GM19463 (cell line): ENCODE measurements around the gene MRPS11.
"Not testable (repeated sequence)": the region's sequence is repeated elsewhere in the genome, so short reads cannot be mapped to it uniquely, and the experiment has no call there.

Experiments
- ATAC-seq: cut with Tn5 transposase; IDR thresholded peaks from one replicate; pipeline ENCODE4 v1.9.1; 2021; ENCODE audit warnings: mild to moderate bottlenecking, moderate library complexity; ENCODE audit not compliant: unreplicated experiment

The MRPS11 gene

DNA sequence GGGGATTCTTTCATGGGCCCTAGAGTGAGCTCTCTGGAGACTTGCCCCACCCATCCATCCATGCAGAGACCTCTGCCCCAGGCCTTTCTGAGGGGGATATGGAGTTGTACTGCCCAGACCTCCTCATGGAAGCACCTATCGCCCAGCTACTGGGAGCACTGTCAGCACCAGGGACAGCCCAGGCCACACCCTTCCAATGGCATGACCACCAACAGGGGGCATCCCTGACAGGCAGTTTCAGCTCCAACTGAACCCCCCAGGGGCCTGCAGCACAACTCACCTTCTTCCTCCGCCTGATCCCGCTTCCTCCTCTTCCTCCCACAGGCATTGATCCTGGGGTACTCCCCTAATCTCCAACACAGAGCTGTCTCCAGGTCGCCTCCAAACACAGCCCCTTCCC lies 21.8 kb downstream of the MRPS11 start:
- ATAC-seq = no peak

GRCh38 chr15:88490036-88490435 lies 22.5 kb downstream of the MRPS11 start:
- ATAC-seq = no peak

GRCh38 chr15:88491158-88491557 lies 23.6 kb downstream of the MRPS11 start:
- ATAC-seq = no peak

DNA sequence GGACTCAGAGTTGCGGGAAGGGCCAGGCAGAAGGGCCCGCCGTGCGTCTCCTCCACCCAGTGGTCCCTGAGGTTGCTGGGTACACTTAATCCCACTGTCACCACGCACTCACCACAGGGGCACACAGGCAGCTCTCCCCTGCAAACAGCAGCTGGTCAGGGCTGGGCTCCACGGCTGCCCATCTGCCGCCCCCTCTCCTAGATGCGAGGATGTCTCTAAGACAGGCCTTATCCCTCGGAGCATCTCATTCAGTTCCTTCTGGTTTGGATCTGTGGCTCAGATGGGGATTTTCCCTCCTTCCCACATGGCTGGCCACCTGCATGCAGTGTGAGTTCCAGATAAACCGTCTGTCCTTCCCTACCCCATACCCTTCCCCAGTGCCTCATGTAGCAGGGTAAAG lies 26.3 kb downstream of the MRPS11 start:
- ATAC-seq = no peak

- ATAC-seq = no peak
Observed at GRCh38 chr15:88497109-88497765, 29.7 kb downstream of the MRPS11 start.

GRCh38 chr15:88498996-88499395 lies 31.5 kb downstream of the MRPS11 start:
- ATAC-seq = no peak

DNA sequence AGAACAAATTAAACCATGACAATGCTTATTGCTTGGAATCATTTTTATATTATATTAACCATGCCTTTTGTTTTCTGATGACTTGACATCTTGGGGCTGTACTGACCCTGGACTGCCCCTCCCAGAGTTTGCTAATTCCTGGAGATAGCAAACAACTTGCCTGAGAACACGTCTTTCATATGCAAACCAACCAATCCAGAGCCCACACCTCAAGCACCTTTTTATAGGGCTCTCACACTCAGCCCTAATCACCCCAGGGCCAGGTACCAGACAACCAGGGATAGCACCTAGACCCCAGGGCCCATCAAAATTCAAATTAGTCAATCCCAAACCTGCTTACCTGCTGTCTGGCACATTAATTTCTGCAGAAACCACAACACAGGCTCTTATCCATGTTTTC lies 36.9 kb downstream of the MRPS11 start:
- ATAC-seq = no peak

- no peak for ATAC-seq
Observed at GRCh38 chr15:88505721-88506120, 38.2 kb downstream of the MRPS11 start.

DNA sequence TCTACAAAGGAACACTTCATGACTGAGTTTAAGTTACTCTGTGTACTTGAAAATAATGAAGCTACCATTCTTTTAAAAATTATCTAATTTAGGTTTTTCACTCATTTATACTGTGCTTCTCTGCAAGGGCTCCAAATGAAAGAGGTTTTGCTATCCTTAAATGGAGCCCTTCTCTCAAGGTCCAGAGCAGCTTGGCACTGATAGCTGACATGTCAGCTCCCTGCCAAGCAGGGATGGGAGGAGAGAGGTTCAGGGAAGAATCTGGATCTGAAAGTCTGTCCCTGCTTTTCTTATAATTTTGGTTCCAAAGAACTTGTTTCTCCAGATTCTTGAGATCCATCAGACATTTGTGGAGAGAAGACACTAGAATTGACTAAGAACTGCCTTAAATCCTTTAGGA lies 39.1 kb downstream of the MRPS11 start:
- ATAC-seq = no peak

DNA sequence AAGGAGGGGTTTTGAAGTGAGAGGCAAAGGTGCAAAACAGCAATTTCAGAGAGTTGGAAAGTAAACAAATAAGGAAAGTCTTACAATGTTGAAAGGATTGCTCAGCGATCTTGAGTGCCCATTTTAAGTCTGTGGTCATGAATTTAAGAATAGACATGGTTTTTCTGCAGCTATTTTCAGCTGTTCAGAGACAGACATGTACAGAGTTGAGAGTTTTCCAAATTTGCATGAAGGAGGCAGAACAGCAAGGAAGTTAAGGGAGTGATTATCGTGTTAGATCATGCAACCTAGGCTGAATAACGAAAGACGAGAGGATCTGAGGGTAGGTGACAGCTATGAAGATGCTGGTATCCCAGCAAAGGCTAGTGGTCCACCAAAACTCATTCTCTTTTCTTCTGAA lies 41.8 kb downstream of the MRPS11 start:
- ATAC-seq = no peak

DNA sequence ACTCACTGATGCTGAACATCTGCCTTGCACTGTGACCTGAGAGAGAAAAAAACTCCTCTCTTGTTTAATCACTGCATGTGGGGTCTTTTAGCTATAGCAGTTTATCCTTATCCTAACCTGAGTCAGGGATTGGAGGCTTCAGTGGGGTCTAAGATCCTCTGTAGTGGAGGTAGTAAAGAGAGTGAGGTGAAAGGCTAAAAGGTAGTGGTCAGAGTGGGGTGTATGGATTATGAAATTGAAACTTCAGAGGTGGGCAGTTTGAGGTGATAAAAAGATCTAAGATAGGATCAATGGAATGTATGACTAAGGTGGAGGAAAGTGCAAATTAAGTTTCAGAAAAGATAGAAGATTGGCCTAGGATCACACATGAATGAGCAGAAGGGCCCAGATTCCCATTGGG lies 42.5 kb downstream of the MRPS11 start:
- ATAC-seq = no peak

DNA sequence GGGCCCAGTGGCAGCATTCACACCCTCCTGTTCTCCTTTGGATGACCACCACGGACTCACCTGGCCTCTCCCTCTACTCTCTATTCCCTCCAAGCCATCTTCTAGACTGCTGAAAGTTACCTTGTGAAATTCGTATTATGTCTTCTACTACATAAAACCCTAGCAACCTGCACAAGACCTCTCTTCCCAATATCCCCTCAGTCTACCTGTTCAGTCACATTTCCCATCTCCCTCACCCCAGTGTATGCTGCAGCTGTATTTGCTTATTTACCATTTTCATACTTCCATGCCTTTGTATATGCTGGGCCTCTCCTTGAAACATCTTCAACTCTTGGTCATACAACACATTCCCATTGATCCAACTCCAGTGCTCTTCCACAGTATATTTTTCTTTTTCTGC lies 43.7 kb downstream of the MRPS11 start:
- ATAC-seq = no peak

DNA sequence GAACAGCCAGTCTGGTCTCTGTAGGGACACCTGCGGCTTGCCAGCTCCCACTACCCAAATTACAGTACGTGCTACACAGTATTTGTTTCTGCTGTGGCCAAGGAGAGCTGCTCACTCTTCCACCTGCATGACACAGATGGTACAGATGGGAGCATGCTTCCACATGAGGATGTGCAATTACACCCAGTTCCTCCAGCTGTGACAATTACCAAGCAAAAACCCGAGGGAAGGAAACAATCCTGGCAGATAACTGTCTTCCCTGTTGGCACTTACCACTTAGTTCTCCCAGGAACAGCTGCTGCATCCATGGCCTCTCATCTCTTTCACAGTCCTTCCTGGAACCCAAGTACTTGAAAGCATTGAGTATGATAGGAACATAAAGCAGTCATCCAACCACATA lies 44.6 kb downstream of the MRPS11 start:
- ATAC-seq = no peak

GRCh38 chr15:88512601-88513000 lies 45.1 kb downstream of the MRPS11 start:
- no peak for ATAC-seq

DNA sequence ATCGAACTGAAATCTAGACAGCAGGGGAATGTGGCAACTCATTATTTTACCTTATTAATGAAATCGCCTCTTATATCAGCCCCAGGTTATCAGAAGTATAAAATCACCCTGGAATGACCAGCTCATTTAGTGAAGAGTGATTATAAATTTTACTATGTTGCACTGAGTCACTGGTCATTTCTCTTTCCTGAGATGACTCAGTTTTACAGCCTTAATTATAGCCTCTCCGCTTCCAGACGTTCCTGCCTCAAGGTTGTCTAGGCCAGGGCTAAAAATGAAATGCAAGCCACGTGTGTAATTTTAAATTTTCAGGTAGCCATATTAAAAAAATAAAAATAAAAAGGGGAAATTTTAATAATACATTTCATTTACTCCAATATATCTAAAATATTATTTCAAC lies 45.7 kb downstream of the MRPS11 start:
- no peak for ATAC-seq

DNA sequence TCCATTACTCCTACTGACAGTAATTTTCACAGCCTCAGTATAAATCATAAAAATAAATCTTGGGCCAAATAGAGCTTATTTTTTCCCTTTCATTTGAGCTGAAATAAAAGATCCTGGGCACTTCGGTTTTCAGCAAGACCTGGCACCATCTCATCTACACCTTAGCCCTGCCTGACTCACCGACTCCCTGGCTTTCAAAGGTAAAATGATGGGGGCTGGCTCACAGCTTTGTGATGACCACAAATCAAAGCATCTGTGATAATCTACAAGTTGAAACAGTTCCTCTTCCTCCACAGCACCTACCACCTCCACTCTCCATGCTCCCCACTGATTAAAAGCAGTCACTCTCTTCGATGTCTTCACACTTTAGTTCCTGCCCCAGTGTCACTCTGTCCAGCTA lies 51.4 kb downstream of the MRPS11 start:
- ATAC-seq = no peak

- not testable (repeated sequence) for ATAC-seq
Observed at GRCh38 chr15:88524094-88524493, 56.6 kb downstream of the MRPS11 start.

DNA sequence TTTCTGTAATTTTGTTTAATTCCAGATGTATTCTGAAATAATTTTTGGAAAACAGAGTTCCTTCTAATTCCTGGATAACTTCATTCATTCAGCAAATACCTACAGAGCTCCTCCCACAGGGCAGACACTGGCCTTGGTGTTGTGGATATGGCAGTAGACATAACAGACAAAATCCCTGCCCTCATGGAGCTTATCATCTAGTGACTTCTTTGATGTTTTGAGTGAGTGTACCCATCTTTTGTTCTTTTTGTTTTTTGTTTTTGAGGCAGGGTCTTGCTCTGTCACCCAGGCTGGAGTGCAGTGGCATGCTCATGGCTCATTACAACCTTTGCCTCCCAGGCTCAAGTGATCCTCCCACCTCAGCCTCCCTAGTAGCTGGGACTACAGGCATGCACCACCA lies 57.9 kb downstream of the MRPS11 start:
- ATAC-seq = no peak

DNA sequence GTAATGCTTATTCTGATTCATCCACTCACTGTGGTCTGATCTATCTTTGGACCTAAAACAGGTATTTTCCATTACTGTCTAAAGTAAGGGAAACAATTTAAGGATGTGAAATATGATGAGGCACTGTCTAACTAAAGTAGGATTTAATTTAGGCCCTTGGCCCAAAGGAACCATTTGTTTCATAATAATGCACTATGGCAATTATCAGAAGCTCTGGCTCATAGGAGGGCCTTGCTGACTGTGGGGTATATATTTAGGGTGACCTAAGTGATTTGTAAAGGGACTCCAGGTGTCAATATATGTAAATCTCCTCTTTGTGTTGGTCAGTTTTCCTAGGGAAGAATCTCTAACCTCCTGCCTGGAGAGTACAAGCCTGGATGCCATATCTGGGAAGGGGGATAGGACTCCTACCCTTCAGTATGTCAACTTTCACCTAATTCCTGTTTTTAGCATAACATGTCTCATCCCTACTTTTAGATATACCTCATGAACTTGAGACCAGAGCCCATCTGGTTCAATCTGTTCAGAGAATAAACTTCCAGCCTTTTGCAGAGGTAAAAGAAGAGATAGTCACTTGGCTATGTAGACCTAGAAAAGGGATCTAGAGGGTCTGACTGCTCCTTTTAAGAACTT lies 58.9 kb downstream of the MRPS11 start:
- ATAC-seq = no peak

DNA sequence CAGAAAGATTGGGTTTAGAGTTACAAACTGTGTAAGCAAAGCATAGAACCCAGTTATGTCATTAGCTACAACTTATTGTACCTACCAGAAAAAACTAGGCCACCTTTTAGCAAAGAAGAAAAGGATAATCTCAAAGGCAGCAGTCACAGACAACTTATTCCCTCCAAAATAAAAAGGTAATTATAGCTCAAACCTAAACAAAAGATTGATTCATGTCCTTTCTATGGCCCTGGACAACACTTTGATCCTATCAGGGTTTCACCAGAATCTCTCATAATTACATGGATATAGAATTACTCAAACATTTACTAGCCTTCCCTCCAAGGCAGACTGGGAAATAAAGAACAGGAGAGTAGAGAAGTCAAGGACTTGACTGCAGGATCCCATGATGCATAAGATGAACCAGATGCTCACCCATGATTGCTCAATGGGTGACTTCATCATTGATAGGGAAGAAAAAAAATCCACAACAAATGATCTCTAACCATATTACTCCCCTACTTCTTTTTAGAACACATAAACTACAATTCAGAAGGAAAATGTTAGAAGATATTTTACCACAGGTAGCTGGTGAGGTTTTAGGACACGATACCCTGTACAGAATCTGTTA lies 61.6 kb downstream of the MRPS11 start:
- no peak for ATAC-seq
